Breast epithelium (tissue), 3 donors: ENCODE measurements around the gene BARHL1.

ENCODE experiments used
- POLR2A ChIP-seq: fragments of 450-650 bp; IDR thresholded peaks from one replicate; pipeline ENCODE4 v1.6.1; 2016; ENCODE audit warnings: antibody characterized with exemption, mild to moderate bottlenecking, moderate library complexity
- POLR2AphosphoS5 ChIP-seq, 3 donors: sonication (generic); formaldehyde crosslinking; IDR thresholded peaks; one replicate each; pipeline ENCODE4 v1.6.1; 2017; ENCODE audit warnings: antibody characterized with exemption in 3 of 3
- TF ChIP-seq, protein P1 (sequence below), 3 donors: fragments of 450-650 bp; IDR thresholded peaks; one replicate each; pipeline ENCODE4 v1.5.1; 2016 to 2017; ENCODE audit warnings: antibody characterized with exemption in 3 of 3, mild to moderate bottlenecking in 3 of 3, moderate library complexity in 3 of 3

DNA sequence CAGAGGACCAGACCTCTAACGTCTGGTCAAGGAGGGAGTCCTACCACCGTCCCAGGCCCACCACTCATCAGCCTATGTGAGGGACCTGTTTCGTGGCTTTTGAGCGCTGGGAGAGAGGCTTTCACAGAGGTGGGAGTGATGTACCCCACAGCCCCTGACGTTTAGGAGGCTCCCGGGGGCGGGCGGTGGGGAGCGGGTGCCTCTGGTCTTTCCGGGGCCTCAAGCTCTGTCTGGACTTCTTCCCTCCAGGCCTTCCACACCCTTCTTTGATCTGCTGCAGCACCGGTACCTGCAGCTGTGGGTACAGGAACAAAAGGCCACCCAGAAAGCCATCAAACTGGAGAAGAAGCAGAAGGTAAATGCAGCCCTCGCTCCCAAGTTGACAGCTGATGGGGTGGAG, 45.1 kb upstream of the BARHL1 start:
- TF ChIP-seq, protein P1, sequence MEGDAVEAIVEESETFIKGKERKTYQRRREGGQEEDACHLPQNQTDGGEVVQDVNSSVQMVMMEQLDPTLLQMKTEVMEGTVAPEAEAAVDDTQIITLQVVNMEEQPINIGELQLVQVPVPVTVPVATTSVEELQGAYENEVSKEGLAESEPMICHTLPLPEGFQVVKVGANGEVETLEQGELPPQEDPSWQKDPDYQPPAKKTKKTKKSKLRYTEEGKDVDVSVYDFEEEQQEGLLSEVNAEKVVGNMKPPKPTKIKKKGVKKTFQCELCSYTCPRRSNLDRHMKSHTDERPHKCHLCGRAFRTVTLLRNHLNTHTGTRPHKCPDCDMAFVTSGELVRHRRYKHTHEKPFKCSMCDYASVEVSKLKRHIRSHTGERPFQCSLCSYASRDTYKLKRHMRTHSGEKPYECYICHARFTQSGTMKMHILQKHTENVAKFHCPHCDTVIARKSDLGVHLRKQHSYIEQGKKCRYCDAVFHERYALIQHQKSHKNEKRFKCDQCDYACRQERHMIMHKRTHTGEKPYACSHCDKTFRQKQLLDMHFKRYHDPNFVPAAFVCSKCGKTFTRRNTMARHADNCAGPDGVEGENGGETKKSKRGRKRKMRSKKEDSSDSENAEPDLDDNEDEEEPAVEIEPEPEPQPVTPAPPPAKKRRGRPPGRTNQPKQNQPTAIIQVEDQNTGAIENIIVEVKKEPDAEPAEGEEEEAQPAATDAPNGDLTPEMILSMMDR (IDR thresholded peaks at IDR 0.05): no peak
- TF ChIP-seq POLR2AphosphoS5 (IDR thresholded peaks at IDR 0.05) (no peak), POLR2A (no peak)
